Activated CD4-positive, alpha-beta T cell treated with anti-CD3 and anti-CD28 coated beads for 36 hours (primary cell): ENCODE measurements around the gene SCN1A. TPM values are rescaled to one million over a fixed set of nuclear protein-coding genes. Genes with fewer than 3 reads are reported as not detected.

Experiments used
- ATAC-seq: fragments of 200-7000 bp; cut with Tn5 transposase; one replicate; pipeline ENCODE4 v1.10.0; 2021; ENCODE audit warnings: mild to moderate bottlenecking, moderate library complexity
- CTCF ChIA-PET: fragments of 350-600 bp; sonication (Branson Sonifier 250); formaldehyde crosslinking; loops from one replicate; lab custom pipeline; 2021; ENCODE audit warnings: antibody characterized with exemption; lab: Charles Lee
- POLR2A ChIA-PET: fragments of 350-600 bp; sonication (Branson Sonifier 250); formaldehyde crosslinking; loops from one replicate; lab custom pipeline; 2021; ENCODE audit warnings: antibody characterized with exemption, inconsistent platforms; lab: Charles Lee
- DNase-seq: peaks from one replicate; pipeline ENCODE4 v3.0.0-alpha.2; 2020
- H3K27ac Mint-ChIP-seq: one replicate; pipeline ENCODE4 v1.8.0; 2021; ENCODE audit warnings: mixed read lengths
- H3K27me3 Mint-ChIP-seq: one replicate; pipeline ENCODE4 v1.8.0; 2021; ENCODE audit warnings: mixed read lengths
- H3K36me3 Mint-ChIP-seq: one replicate; pipeline ENCODE4 v1.8.0; 2021; ENCODE audit warnings: low read depth, mixed read lengths
- H3K4me1 Mint-ChIP-seq: one replicate; pipeline ENCODE4 v1.8.0; 2021; ENCODE audit warnings: mixed read lengths
- H3K4me3 Mint-ChIP-seq: one replicate; pipeline ENCODE4 v1.8.0; 2021; ENCODE audit warnings: mild to moderate bottlenecking, moderate library complexity, mixed read lengths
- H3K9me3 Mint-ChIP-seq: one replicate; pipeline ENCODE4 v1.8.0; 2021; ENCODE audit warnings: low read depth, mixed read lengths
- intact Hi-C, 2 experiments: fragments of 100-400 bp; cut with DNase I in 1 of 2; cut with micrococcal nuclease in 1 of 2; formaldehyde crosslinking; loops; one replicate each; pipeline versions ENCODE4 v1.14.2 to v1.15.1; 2022 to 2024; cut with DNase I, micrococcal nuclease
- total RNA-seq, 2 experiments: library from RNA; stranded (reverse); gene quantifications; one replicate each; pipeline ENCODE4 v1.2.3, GENCODE V29; 2021

Gene SCN1A
- total RNA-seq, 2 experiments from 2014 or later: not detected

DNA sequence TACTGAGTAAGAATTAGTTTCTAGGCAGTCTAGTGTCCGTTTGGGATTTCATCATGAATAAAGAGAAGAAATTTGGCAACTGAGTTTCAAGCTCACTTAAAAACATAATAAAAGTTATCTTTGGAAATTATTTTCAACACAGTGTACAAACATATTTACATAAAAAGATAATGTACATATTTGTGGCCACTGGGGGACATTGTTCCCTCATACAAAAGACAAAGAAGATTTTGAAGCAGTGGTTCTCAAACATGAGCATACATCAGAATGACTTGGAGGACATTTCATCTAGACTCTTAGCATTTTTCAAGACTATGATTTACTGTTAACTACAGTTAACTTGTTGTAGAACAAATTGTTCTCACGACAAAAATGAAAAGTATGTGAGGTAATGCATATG lies 158.6 kb downstream of the SCN1A start:
- intact Hi-C loops: no loop called here
- CTCF ChIA-PET: no interaction called here
- Mint-ChIP-seq H3K27me3 (peaks cover 14% of the 10 kb centered on the region), H3K9me3 (no peaks in the 10 kb centered on the region), H3K4me3 (no peak overlapping the region), H3K4me1 (no peaks in the 10 kb centered on the region), H3K27ac (no peak overlapping the region), H3K36me3 (no peaks in the 10 kb centered on the region)
- DNase-seq (no peak), ATAC-seq (no peak)
- POLR2A ChIA-PET: no interaction called here

- Mint-ChIP-seq H3K27ac (no peak overlapping the region), H3K27me3 (peaks cover 10% of the 10 kb centered on the region), H3K36me3 (no peaks in the 10 kb centered on the region), H3K4me3 (no peak overlapping the region), H3K4me1 (no peaks in the 10 kb centered on the region), H3K9me3 (no peaks in the 10 kb centered on the region)
- no peak for ATAC-seq
- intact Hi-C loops: no loop called here
- POLR2A ChIA-PET: no interaction called here
- no peak for DNase-seq
- CTCF ChIA-PET: no interaction called here
Measured at GRCh38 chr2:165967746-165968145, 160.1 kb downstream of the SCN1A start.

GRCh38 chr2:165961818-165962217 lies 166.0 kb downstream of the SCN1A start:
- Mint-ChIP-seq H3K27me3 (no peaks in the 10 kb centered on the region), H3K4me1 (peaks cover 3% of the 10 kb centered on the region), H3K36me3 (no peaks in the 10 kb centered on the region), H3K9me3 (no peaks in the 10 kb centered on the region), H3K27ac (no peak overlapping the region), H3K4me3 (no peak overlapping the region)
- DNase-seq (no peak), ATAC-seq (no peak)
- ChIA-PET CTCF (interaction anchor here (1.2 kb wide), 1 partner anchor 8 kb away, joined by 3 read pairs; the partner anchor contains the start of gene TTC21B), POLR2A (no interaction called here)
- intact Hi-C loops: no loop called here

DNA sequence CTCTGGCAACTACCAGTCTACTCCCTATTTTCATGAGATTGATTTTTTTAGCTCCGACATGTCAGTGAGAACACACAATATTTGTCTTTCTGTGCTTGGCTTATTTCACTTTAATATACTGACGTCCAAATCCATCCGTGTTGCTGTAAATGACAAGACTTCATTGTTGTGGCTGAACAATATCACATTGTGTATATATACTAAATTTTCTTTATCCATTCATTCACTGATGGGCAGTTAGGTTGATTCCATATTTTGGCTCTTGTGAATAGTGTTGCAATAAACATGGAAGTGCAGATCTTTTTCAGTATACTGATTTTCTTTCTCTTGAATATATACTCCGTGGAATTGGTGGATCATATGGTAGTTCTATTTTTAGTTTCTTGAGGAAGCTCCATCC lies 168.4 kb downstream of the SCN1A start:
- no peaks in the 10 kb centered on the region for H3K9me3 Mint-ChIP-seq
- ChIA-PET POLR2A (no interaction called here), CTCF (no interaction called here)
- DNase-seq: no peak
- no peak for ATAC-seq
- H3K4me3 Mint-ChIP-seq: no peak overlapping the region
- no peaks in the 10 kb centered on the region for H3K36me3 Mint-ChIP-seq
- intact Hi-C loops: no loop called here
- no peak overlapping the region for H3K27ac Mint-ChIP-seq
- peaks cover 15% of the 10 kb centered on the region for H3K4me1 Mint-ChIP-seq
- no peaks in the 10 kb centered on the region for H3K27me3 Mint-ChIP-seq

- POLR2A ChIA-PET: no interaction called here
- Mint-ChIP-seq H3K27ac (no peak overlapping the region), H3K4me3 (no peak overlapping the region), H3K4me1 (peaks cover 15% of the 10 kb centered on the region), H3K9me3 (no peaks in the 10 kb centered on the region), H3K36me3 (no peaks in the 10 kb centered on the region), H3K27me3 (no peaks in the 10 kb centered on the region)
- ATAC-seq (no peak), DNase-seq (no peak)
- intact Hi-C loops: no loop called here
- CTCF ChIA-PET: no interaction called here
Measured at GRCh38 chr2:165958313-165958960, 169.4 kb downstream of the SCN1A start.

GRCh38 chr2:165957030-165957675 lies 170.7 kb downstream of the SCN1A start:
- H3K27ac Mint-ChIP-seq: no peak overlapping the region
- H3K4me3 Mint-ChIP-seq: no peak overlapping the region
- ChIA-PET POLR2A (interaction anchor here (0.6 kb wide), 1 partner anchor 924 kb away, joined by 5 read pairs; no protein-coding TSS in a partner anchor), CTCF (interaction anchor here (0.6 to 1.5 kb wide), 4 partner anchors 15 to 224 kb away, joined by 3 to 7 read pairs (median 4); partner anchors contain the start of gene SCN1A)
- DNase-seq: no peak
- ATAC-seq: no peak
- no peaks in the 10 kb centered on the region for H3K9me3 Mint-ChIP-seq
- no peaks in the 10 kb centered on the region for H3K27me3 Mint-ChIP-seq
- intact Hi-C loops: no loop called here
- peaks cover 15% of the 10 kb centered on the region for H3K4me1 Mint-ChIP-seq
- H3K36me3 Mint-ChIP-seq: no peaks in the 10 kb centered on the region

DNA sequence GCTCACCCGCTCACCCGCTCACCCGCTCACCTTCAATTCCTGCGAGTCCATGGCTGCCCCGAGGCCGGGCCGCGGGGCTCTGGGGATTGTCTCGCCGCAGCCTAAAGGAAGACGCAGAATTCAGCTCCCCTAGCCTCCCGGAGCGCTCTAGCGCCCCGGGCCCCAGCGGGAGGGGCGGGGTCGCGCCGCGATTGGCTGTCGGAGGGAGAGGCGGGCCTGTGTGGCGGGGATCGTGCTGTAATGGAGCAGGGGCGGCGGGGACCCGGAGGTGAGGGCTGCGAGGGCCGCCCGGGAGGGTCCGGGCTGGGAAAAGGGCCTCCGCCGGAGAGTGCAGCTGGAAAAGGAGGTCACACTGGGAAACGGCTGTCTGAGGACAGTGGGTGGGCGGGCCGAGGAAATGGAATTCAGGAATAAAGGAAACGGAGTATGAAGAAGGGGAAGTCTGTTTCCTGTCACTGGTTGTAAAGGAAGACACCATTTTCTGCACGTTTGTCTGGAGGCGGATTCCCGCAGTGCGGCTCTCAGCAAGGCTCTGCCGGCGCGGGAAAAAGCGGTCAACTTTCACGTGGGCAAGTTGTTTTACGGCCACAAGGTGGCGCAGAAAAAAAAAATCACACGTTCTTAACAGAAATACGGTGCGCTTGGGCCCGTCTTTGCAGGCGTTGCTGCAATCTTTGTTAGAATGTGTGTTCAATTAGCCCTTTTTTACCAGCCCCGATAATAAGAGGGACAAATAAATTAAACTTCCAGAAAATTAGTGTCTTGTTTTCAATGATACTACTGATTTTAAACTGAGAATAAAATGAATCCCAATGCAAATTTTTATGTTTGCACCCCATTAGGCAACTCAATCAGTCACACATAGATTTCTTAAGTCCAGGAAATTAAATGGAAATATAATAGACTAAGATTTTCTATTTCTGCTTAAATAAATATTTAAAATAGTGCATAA lies 173.9 kb downstream of the SCN1A start, which contains the start of gene TTC21B:
Gene TTC21B (minus strand): TSS at position 122 of the 952 bp plus-strand sequence. CDS start 71 bp downstream, at position 51.
- peak; percentile 96 for ATAC-seq
- no peak within 1 kb of the TSS for H3K4me3 Mint-ChIP-seq
- intact Hi-C loops: loop anchor here (1.0 to 5.0 kb wide), 6 partner anchors 153 to 1338 kb away; partner anchors contain the start of genes SCN1A (in 2 of the 2), B3GALT1 (in 1 of the 2) and GALNT3 (in 1 of the 2)
- H3K9me3 Mint-ChIP-seq: no peaks in the 10 kb centered on the region
- peak within 1 kb of the TSS; percentile 70 for H3K27ac Mint-ChIP-seq
- DNase-seq: peak; percentile 96
- peaks cover 12% of the 10 kb centered on the region for H3K4me1 Mint-ChIP-seq
- ChIA-PET CTCF (interaction anchor here (0.6 to 2.1 kb wide), 9 partner anchors 9 to 228 kb away, joined by 3 to 19 read pairs (median 3); partner anchors contain the start of genes GALNT3 and SCN1A), POLR2A (interaction anchor here (0.6 to 1.0 kb wide), 2 partner anchors 8 to 603 kb away, joined by 3 read pairs; no protein-coding TSS in a partner anchor)
- peaks cover 7% of the 10 kb centered on the region for H3K36me3 Mint-ChIP-seq
- H3K27me3 Mint-ChIP-seq: no peaks in the 10 kb centered on the region

- Mint-ChIP-seq H3K4me3 (no peak overlapping the region), H3K4me1 (peaks cover 12% of the 10 kb centered on the region), H3K36me3 (peaks cover 8% of the 10 kb centered on the region), H3K27me3 (no peaks in the 10 kb centered on the region), H3K9me3 (no peaks in the 10 kb centered on the region), H3K27ac (no peak overlapping the region)
- DNase-seq: no peak
- intact Hi-C loops: loop anchor here (1.0 to 5.0 kb wide), 4 partner anchors 154 to 1339 kb away; partner anchors contain the start of genes B3GALT1 (in 1 of the 2) and GALNT3 (in 1 of the 2)
- peak; percentile 36 for ATAC-seq
- ChIA-PET CTCF (interaction anchor here (0.6 to 1.0 kb wide), 6 partner anchors 9 to 175 kb away, joined by 3 to 4 read pairs (median 3); partner anchors contain the start of genes GALNT3 and SCN1A), POLR2A (interaction anchor here (0.5 to 1.0 kb wide), 3 partner anchors 8 to 1057 kb away, joined by 3 read pairs; no protein-coding TSS in a partner anchor)
Measured at GRCh38 chr2:165953306-165953654, 174.5 kb downstream of the SCN1A start.

DNA sequence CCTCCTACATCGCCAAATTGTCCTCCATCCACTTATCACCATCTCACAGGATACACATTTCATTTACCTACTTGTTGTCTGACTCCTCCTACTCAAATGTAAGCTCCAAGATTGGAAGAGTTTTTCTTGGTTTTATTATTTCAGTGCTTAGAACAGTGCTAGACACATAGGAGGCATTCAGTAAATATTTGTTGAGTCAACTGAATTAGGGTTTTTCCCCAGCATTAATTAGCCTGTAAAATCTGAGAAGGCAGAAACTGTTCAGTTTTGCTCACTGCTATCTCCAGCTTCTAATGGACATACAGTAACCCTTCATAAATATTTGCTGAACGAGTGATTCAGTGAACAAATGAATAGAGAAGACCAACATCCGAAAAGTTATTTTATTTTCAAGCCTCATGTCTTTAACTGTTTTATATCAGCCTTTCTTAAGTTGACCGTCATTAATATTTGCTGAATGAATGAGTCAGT lies 175.0 kb downstream of the SCN1A start:
- H3K27ac Mint-ChIP-seq: no peak overlapping the region
- H3K27me3 Mint-ChIP-seq: no peaks in the 10 kb centered on the region
- DNase-seq (no peak), ATAC-seq (no peak)
- ChIA-PET POLR2A (interaction anchor here (0.5 to 0.6 kb wide), 2 partner anchors 602 to 1056 kb away, joined by 3 read pairs; no protein-coding TSS in a partner anchor), CTCF (interaction anchor here (0.7 to 1.0 kb wide), 4 partner anchors 10 to 713 kb away, joined by 3 read pairs; partner anchors contain the start of gene SCN2A)
- H3K36me3 Mint-ChIP-seq: peaks cover 10% of the 10 kb centered on the region
- peaks cover 12% of the 10 kb centered on the region for H3K4me1 Mint-ChIP-seq
- intact Hi-C loops: loop anchor here (1.0 to 5.0 kb wide), 4 partner anchors 155 to 1340 kb away; partner anchors contain the start of genes B3GALT1 (in 1 of the 2) and GALNT3 (in 1 of the 2)
- no peak overlapping the region for H3K4me3 Mint-ChIP-seq
- H3K9me3 Mint-ChIP-seq: no peaks in the 10 kb centered on the region

DNA sequence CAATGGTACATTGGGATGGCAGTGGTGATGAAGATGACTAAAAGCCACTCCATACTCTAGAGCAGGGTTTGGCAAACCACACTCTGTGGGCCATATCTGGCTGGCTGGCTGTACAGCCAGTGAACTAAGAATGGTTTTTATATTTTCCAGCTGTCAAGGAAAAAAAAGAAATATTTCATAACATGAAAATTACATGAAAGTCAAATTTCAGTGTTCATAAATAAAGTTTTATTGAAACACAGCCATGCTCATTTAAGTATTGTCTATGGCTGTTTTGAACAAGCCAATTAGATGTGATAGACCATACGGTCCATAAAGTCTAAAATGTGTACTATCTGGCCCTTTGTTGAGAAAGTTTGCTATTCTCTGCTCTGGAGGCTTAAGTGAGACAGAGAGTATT lies 175.7 kb downstream of the SCN1A start:
- Mint-ChIP-seq H3K9me3 (no peaks in the 10 kb centered on the region), H3K4me3 (no peak overlapping the region), H3K27ac (no peak overlapping the region), H3K27me3 (no peaks in the 10 kb centered on the region), H3K36me3 (peaks cover 16% of the 10 kb centered on the region), H3K4me1 (peaks cover 12% of the 10 kb centered on the region)
- intact Hi-C loops: loop anchor here (5.0 kb wide), 3 partner anchors 155 to 1340 kb away; partner anchors contain the start of gene B3GALT1 (in 1 of the 2)
- ChIA-PET POLR2A (no interaction called here), CTCF (interaction anchor here (0.7 to 0.8 kb wide), 2 partner anchors 65 to 713 kb away, joined by 3 read pairs; partner anchors contain the start of gene SCN2A)
- no peak for ATAC-seq
- DNase-seq: no peak
